SU-DHL-6 (cell line): ENCODE data around the gene C1QA.

ENCODE experiments used
- H2AFZ ChIP-seq: fragments of 200-600 bp; sonication (generic); 2 replicates; pipeline ENCODE4 v1.6.1; 2014; ENCODE audit warnings: low read depth, mild to moderate bottlenecking, moderate library complexity, mixed read lengths, antibody characterized with exemption, low read length; ENCODE audit not compliant: severe bottlenecking
- H3F3A ChIP-seq: fragments of 200-600 bp; shearing (Covaris generic); 2 replicates; pipeline ENCODE4 v1.6.0; 2016; ENCODE audit warnings: antibody characterized with exemption, mild to moderate bottlenecking; ENCODE audit not compliant: insufficient read depth
- H3K27ac ChIP-seq: fragments of 200-600 bp; sonication (generic); 2 replicates; pipeline ENCODE4 v1.5.1; 2016; ENCODE audit warnings: low read depth, mild to moderate bottlenecking, low read length, moderate library complexity, mixed read lengths
- H3K27me3 ChIP-seq: fragments of 200-600 bp; sonication (generic), shearing (Covaris generic); 2 replicates; pipeline ENCODE4 v1.6.0; 2014; ENCODE audit warnings: mild to moderate bottlenecking, low read length
- H3K36me3 ChIP-seq: fragments of 200-600 bp; sonication (generic); 2 replicates; pipeline ENCODE4 v1.6.1; 2014; ENCODE audit warnings: mild to moderate bottlenecking, low read length, mixed read lengths
- H3K4me2 ChIP-seq: fragments of 300-600, 200-600 bp; shearing (Covaris generic), sonication (generic); 2 replicates; pipeline ENCODE4 v1.6.0; 2014; ENCODE audit warnings: low read length, low read depth, mild to moderate bottlenecking; ENCODE audit not compliant: poor library complexity, severe bottlenecking
- H3K4me3 ChIP-seq: fragments of 200-600 bp; sonication (generic); 2 replicates; pipeline ENCODE4 v1.5.1; 2014; ENCODE audit warnings: antibody characterized with exemption, low read length, mild to moderate bottlenecking, mixed read lengths; ENCODE audit not compliant: insufficient read depth, poor library complexity, severe bottlenecking
- H3K79me2 ChIP-seq: fragments of 200-600 bp; sonication (generic); 2 replicates; pipeline ENCODE4 v1.6.1; 2014; ENCODE audit warnings: mild to moderate bottlenecking, low read length, moderate library complexity; ENCODE audit not compliant: insufficient read depth
- H3K9ac ChIP-seq: fragments of 200-600 bp; sonication (generic); 2 replicates; pipeline ENCODE4 v1.7.0; 2014; ENCODE audit warnings: mild to moderate bottlenecking, low read length
- H3K9me2 ChIP-seq: fragments of 200-600 bp; sonication (generic); replicated peaks from 2 replicates; pipeline ENCODE4 v1.6.1; 2014; ENCODE audit warnings: low read length; ENCODE audit not compliant: insufficient read depth
- H3K9me3 ChIP-seq: fragments of 200-600 bp; sonication (generic); 2 replicates; pipeline ENCODE4 v1.6.1; 2014; ENCODE audit warnings: low read length, mixed read lengths; ENCODE audit not compliant: insufficient read depth
- H4K20me1 ChIP-seq: fragments of 200-600 bp; sonication (generic); 2 replicates; pipeline ENCODE4 v1.6.1; 2014; ENCODE audit warnings: low read depth, mild to moderate bottlenecking, antibody characterized with exemption, low read length, moderate library complexity, mixed read lengths
- EZH2phosphoT487 ChIP-seq: fragments of 200-600 bp; sonication (generic), shearing (Covaris generic); conservative IDR thresholded peaks from 2 replicates; pipeline ENCODE4 v1.6.1; 2018; ENCODE audit warnings: mild to moderate bottlenecking, antibody characterized with exemption, low read length, moderate library complexity, mixed read lengths
- TF ChIP-seq, protein P1 (sequence below): fragments of 200-600 bp; sonication (generic); IDR thresholded peaks from one replicate; pipeline ENCODE4 v1.5.1; 2017; ENCODE audit warnings: antibody characterized with exemption, mild to moderate bottlenecking, low read length, moderate library complexity; ENCODE audit not compliant: insufficient read depth, poor library complexity, severe bottlenecking

The C1QA gene

DNA sequence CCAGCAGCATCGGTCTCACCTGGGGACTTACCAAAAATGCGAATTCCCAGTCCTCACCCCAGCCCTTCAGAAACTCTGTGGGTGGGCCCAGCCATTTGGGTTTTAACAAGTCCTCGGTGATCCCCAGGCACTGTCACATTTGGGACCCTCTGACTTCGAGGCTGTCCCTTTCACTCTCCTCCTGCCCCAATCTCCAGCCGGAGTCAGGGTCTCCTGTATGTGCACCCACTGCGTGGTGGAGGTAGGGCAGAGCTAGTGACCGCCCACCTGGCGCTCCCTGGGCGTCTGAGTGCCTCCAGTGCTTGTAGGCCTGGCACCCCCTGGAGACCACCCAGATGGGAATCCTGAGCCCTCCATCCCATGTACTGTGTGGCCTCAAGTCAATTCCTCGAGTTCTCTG lies 42.0 kb upstream of the C1QA start:
- H3K4me2 ChIP-seq: no peak overlapping the region
- no peaks in the 10 kb centered on the region for H3K9me2 ChIP-seq
- TF ChIP-seq, protein P1, sequence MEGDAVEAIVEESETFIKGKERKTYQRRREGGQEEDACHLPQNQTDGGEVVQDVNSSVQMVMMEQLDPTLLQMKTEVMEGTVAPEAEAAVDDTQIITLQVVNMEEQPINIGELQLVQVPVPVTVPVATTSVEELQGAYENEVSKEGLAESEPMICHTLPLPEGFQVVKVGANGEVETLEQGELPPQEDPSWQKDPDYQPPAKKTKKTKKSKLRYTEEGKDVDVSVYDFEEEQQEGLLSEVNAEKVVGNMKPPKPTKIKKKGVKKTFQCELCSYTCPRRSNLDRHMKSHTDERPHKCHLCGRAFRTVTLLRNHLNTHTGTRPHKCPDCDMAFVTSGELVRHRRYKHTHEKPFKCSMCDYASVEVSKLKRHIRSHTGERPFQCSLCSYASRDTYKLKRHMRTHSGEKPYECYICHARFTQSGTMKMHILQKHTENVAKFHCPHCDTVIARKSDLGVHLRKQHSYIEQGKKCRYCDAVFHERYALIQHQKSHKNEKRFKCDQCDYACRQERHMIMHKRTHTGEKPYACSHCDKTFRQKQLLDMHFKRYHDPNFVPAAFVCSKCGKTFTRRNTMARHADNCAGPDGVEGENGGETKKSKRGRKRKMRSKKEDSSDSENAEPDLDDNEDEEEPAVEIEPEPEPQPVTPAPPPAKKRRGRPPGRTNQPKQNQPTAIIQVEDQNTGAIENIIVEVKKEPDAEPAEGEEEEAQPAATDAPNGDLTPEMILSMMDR: no peak
- TF ChIP-seq EZH2phosphoT487: no peak
- H3K9ac ChIP-seq: no peak overlapping the region
- H3F3A ChIP-seq: no peaks in the 10 kb centered on the region
- H3K9me3 ChIP-seq: no peaks in the 10 kb centered on the region
- H3K79me2 ChIP-seq: no peaks in the 10 kb centered on the region
- H3K27ac ChIP-seq: no peak overlapping the region
- no peaks in the 10 kb centered on the region for H3K36me3 ChIP-seq
- H3K27me3 ChIP-seq: no peaks in the 10 kb centered on the region
- H2AFZ ChIP-seq: no peak overlapping the region
- H3K4me3 ChIP-seq: no peak overlapping the region
- H4K20me1 ChIP-seq: no peaks in the 10 kb centered on the region

DNA sequence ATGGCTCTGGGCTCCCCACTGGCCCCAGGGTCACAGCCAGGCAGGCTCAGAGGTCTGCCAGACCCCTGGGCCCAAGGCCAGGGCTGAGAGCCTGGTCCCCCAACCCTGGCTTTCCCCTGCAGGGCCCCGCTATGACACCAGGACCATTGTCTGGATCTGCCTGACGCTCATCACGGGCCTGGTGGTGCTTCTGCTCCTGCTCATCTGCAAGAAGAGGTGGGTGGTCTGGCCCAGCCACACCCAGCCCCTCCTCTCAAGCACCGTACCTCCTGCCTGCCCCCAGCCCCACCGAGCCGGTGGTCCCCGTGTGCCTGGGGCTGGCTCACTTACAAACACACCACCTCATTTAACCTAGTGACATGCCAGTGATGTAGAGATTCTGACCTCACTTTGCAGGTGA lies 41.3 kb upstream of the C1QA start:
- Histone ChIP-seq H3K4me2 (no peak overlapping the region), H3K9ac (no peak overlapping the region), H2AFZ (no peak overlapping the region), H3K4me3 (no peak overlapping the region), H3K27ac (no peak overlapping the region), H4K20me1 (no peaks in the 10 kb centered on the region), H3F3A (no peaks in the 10 kb centered on the region), H3K27me3 (no peaks in the 10 kb centered on the region), H3K36me3 (no peaks in the 10 kb centered on the region), H3K9me3 (no peaks in the 10 kb centered on the region), H3K79me2 (no peaks in the 10 kb centered on the region), H3K9me2 (no peaks in the 10 kb centered on the region)
- TF ChIP-seq, protein P1: no peak
- TF ChIP-seq EZH2phosphoT487: no peak

DNA sequence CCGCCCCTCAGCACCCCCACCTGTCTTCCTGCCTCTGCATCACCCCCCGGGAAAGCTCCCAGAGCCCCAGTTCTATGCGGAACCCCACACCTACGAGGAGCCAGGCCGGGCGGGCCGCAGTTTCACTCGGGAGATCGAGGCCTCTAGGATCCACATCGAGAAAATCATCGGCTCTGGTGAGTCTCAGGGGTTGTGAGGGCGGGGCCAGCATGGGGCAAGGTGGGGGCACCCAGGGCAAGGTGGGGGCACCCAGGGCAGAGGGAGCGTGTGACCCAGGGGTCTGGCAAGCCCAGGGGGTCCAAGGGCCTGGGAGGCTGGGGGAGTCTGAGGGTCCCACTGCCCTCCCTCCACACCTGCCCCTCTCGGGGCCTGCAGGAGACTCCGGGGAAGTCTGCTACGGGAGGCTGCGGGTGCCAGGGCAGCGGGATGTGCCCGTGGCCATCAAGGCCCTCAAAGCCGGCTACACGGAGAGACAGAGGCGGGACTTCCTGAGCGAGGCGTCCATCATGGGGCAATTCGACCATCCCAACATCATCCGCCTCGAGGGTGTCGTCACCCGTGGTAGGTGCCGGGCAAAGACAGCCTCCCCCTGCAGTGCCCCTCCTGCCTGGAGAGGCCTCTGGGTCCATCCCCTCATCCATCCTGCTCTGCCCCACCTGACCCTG lies 39.0 kb upstream of the C1QA start:
- Histone ChIP-seq H3K9me3 (no peaks in the 10 kb centered on the region), H3K79me2 (no peaks in the 10 kb centered on the region), H4K20me1 (no peaks in the 10 kb centered on the region), H3K9ac (no peak overlapping the region), H3K27ac (no peak overlapping the region), H3K4me2 (no peak overlapping the region), H3K9me2 (no peaks in the 10 kb centered on the region), H2AFZ (no peak overlapping the region), H3K36me3 (no peaks in the 10 kb centered on the region), H3K4me3 (no peak overlapping the region), H3K27me3 (no peaks in the 10 kb centered on the region), H3F3A (no peaks in the 10 kb centered on the region)
- no peak for TF ChIP-seq EZH2phosphoT487
- TF ChIP-seq, protein P1: no peak
